HG03095 (cell line): Measurements from ENCODE around the gene TCEANC.
"Not testable (repeated sequence)": the region's sequence is repeated elsewhere in the genome, so short reads cannot be mapped to it uniquely, and the experiment has no call there.

Source experiments
- ATAC-seq: cut with Tn5 transposase; IDR thresholded peaks from one replicate; pipeline ENCODE4 v1.9.1; 2021; ENCODE audit warnings: moderate library complexity; ENCODE audit not compliant: unreplicated experiment

TCEANC gene

GRCh38 chrX:13655674-13656073, 2.7 kb downstream of the TCEANC start:
- no peak for ATAC-seq

DNA sequence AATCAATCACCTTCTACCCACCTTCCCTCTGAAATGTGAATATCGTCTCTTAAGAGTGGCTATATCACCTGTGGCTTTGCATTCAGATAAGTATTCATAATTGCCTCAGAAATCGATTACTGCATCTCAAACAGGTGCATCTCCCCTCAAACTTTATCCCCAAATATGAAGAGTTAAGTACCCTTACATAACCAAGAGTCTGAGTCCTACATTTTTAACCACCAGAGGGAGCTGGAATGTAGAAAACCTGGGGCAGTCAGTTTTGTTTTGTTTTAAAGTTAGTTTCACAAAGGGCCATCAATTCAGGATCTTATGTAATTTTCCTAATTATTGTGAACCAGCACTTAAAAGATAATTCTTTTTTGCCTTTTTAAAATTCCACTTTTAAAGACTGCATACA, 5.7 kb downstream of the TCEANC start:
- no peak for ATAC-seq

- no peak for ATAC-seq
Measured at GRCh38 chrX:13659063-13659462, 6.1 kb downstream of the TCEANC start.

GRCh38 chrX:13661735-13662288, 8.9 kb downstream of the TCEANC start:
- ATAC-seq: peak; percentile 23

DNA sequence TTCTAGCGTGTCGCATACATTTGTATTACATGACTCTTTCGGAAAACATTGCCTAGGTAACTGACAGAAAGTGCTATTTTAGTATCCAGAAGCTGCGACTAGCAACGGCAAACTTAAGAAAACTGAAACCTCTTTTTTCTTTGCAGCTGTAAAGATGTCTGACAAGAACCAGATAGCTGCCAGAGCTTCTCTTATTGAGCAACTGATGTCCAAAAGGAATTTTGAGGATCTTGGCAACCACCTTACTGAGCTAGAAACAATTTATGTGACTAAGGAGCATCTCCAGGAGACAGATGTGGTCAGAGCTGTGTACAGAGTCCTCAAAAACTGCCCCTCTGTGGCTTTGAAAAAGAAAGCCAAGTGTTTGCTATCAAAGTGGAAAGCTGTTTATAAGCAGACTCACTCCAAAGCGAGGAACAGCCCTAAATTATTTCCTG, 9.4 kb downstream of the TCEANC start:
- ATAC-seq: peak; percentile 58

GRCh38 chrX:13664020-13664419, 11.1 kb downstream of the TCEANC start:
- no peak for ATAC-seq

DNA sequence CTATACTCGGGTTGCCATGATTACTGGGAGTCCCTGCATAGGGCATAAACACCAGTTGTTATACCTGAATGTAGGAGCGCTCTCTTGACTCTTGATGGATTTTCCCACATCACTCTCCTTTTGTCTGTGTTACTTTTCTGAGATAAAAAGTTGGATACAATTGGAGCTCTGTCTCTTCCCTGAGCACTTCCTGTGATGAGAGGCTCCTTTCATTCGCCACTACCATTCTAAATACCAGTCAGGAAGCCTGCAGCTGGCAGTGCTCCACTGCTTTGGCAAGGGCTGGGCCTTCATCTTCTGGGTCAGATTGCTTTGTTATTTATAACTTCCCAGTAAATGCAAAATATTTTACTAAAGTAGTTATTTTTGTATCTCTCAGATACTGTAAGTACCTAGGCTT, 13.9 kb downstream of the TCEANC start:
- no peak for ATAC-seq

DNA sequence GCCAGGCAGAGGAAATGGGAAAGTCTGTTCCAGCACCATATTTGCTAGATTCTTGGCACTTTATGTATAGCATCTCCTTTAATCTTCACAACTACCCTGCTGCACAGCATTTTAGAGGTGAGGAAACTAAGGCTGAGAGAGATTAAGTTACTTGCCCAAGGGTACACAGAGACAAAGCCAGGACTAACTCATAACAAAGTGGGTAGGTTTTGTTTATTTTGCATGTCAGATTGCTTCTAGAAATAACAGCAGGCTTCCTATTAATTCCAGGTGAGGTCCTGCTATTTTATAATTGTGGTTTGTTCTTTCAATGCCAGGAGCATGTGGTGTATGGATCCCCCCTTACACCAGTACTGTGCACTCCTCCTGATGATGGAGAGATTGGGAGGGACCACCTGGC, 15.0 kb downstream of the TCEANC start:
- no peak for ATAC-seq

DNA sequence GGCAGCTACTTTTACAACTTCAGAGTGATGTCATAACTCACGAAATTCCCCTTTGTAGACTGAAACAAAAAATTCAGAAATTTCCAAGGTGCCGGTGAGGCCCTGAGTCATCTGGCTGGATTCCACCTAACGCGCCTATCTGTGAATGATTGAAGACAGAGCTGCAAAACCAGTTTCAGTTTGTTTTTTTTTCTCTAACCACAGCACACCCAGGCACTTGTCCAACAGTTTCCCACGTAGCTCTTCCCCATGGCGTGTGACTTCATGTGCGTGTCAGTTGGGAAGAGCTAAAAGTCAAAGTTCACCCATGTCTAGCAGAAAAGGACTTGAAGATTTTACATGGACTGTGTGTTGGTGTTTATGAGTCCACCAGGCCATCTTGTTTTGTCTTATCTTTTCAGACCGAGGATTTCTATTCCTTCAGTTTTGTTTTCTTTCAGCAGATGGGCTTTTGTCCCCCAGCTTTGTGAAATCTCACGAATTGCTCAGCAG, 16.4 kb downstream of the TCEANC start:
- ATAC-seq: peak; percentile 74

DNA sequence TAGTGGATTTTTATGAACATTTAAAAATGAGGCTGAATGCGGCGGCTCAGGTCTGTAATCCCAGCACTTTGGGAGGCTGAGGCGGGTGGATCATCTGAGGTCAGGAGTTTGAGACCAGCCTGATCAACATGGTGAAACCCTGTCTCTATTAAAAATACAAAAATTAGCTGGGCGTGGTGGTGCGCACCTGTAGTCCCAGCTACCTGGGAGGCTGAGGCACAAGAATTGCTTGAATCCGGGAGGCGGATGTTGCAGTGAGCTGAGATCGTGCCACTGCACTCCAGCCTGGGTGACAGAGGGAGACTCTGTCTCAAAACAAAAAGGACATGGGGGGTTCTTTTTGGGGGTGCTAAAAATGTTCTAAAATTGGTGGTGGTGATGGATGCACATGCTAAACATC, 16.8 kb downstream of the TCEANC start:
- ATAC-seq: not testable (repeated sequence)

DNA sequence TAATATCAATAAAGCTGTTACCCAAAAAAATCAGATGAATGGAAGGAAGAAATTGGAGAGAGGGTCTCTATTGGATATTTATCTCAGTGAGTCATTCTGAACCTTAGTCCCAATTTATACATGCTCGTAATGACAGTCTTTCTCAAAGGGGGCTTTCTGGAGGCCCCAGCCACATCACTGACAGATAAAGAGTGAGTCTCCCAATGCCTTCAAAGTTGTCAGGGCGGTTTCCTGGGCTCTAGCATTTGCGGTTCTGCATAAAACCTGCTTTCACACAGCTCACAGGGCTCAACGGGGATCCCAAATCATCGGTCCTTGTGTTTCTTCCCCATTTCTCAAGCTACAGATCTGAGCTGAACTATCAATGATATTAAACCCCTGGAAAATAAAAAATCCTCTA, 17.3 kb downstream of the TCEANC start:
- ATAC-seq: no peak

DNA sequence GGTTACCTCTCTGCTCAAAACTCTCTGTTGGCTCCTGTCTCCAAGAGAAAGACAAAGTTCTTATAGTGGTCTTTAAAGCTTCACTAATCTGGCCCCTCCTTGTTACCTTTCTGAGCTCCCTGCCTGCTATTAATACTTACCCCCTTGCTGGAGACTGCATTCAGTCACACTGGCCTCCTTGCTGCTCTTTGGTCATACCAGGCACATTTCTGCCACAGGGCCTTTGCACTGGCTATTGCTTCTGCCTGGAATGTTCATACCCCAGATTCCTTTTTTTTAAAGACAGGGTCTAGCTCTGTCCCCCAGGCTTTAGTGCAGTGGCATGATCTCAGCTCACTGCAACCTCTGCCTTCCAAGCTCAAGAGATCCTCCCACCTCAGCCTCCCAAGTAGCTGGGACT, 20.1 kb downstream of the TCEANC start:
- ATAC-seq: no peak

DNA sequence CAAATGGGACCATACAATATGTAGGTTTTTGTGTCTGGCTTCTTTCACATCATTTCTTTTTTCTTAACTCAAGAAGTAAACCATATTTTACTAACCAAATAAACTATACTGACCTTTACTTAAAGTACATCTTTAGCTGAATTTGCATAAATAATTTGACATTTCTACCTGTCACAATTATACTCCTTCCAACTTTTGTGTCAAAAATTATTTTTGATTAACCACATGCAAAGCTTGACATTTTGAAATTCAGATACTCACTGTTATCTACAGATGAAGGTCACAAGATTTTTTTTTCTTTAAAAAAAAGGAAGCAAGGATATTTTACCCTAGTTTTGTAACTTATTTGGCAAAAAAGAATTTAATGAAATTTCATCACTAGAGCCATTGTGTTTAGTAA, 23.9 kb downstream of the TCEANC start:
- no peak for ATAC-seq

GRCh38 chrX:13679700-13680099, 26.8 kb downstream of the TCEANC start:
- not testable (repeated sequence) for ATAC-seq

- no peak for ATAC-seq
Measured at GRCh38 chrX:13681595-13681994, 28.7 kb downstream of the TCEANC start.

- ATAC-seq: no peak
Measured at GRCh38 chrX:13684361-13684760, 31.4 kb downstream of the TCEANC start.

- ATAC-seq: no peak
Measured at GRCh38 chrX:13685126-13685763, 32.3 kb downstream of the TCEANC start.

- ATAC-seq: no peak
Measured at GRCh38 chrX:13687203-13687602, 34.3 kb downstream of the TCEANC start.

DNA sequence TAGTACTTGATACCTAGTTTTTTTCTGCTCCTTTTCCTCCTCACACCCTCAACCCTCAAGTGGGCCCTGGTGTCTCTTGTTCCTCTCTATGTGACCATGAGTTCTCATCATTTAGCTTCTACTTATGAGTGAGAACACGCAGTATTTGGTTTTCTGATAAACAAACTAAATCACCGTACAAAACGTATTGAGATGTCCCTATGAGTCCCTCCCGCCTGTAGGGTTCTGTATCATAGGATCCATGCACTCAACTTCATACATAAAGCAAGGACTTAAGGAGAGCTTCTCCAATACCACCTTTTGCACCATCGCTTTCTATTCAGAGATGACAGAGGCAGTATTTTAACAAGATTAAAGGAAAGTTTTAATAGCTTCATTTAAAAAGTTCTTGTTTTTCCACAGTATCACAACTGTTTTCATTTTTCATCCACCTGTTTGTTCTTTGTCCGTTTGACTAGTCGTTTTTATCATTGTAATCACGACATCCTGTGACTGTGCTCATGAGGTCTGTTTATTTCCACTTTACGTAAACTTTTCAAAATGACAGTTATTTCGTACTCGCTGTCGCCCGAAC, 35.5 kb downstream of the TCEANC start:
- no peak for ATAC-seq

GRCh38 chrX:13688958-13689740, 36.2 kb downstream of the TCEANC start, which contains the start of gene RAB9A:
Gene RAB9A, plus strand, starts transcription at chrX:13689128. Its CDS starts 19,619 bp downstream, at chrX:13708747.
- ATAC-seq: peak; percentile 69

DNA sequence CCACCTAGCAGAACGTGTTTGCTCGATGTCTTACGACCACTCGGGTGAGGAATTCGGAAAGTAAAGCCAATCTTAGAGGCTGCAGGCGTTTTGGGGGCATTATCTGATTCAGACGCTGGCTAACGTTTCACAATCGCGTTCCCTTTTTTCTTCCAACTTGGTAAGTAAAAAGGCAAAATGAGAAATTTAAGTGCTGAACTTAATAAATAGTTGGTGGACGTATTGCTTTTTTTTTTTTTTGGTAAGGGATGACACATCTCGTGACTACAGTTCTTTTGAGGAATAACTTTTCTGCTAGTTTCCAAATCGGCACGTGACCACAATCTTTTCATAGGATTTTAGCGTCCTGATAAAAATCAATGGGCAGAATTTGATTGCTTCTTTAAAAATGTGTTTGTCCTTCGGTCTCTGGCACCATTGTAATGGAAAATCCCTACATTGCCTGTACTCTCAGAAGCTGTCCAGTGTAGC, 36.8 kb downstream of the TCEANC start:
- no peak for ATAC-seq
